SK-N-DZ (cell line): ENCODE results near the gene LDLRAD4.
"Not testable (repeated sequence)": the region's sequence is repeated elsewhere in the genome, so short reads cannot be mapped to it uniquely, and the experiment has no call there.

Experiments used
- DNase-seq: peaks from one replicate; pipeline ENCODE4 v3.0.0-alpha.2; 2015; ENCODE audit warnings: low spot score

Gene LDLRAD4

DNA sequence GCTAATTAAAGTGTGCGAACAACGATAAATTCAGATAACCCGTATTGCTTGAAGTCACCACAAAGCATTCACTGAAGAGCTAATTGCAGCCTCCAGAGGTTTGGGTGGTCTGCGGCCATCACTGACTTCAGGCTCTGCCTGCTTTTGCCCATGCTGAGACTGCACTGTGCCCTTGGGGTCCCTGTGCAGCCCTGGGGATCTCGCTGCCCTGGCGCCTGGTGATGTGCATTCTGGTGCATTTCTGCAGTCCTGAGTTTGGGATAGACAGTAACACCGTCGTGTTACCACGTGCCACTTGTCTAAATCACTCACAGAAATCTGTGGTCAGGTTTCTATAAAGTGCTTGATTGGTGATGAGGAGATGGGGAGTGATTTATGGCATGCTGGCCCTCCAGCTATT, 27.6 kb downstream of the LDLRAD4 start:
- no peak for DNase-seq

- DNase-seq: no peak
Measured at GRCh38 chr18:13246591-13246990, 28.0 kb downstream of the LDLRAD4 start.

GRCh38 chr18:13247506-13247905, 28.9 kb downstream of the LDLRAD4 start:
- DNase-seq: no peak

GRCh38 chr18:13252686-13253410, 34.3 kb downstream of the LDLRAD4 start:
- no peak for DNase-seq

- no peak for DNase-seq
Measured at GRCh38 chr18:13253786-13254688, 35.5 kb downstream of the LDLRAD4 start.

GRCh38 chr18:13254971-13255927, 36.7 kb downstream of the LDLRAD4 start:
- no peak for DNase-seq

DNA sequence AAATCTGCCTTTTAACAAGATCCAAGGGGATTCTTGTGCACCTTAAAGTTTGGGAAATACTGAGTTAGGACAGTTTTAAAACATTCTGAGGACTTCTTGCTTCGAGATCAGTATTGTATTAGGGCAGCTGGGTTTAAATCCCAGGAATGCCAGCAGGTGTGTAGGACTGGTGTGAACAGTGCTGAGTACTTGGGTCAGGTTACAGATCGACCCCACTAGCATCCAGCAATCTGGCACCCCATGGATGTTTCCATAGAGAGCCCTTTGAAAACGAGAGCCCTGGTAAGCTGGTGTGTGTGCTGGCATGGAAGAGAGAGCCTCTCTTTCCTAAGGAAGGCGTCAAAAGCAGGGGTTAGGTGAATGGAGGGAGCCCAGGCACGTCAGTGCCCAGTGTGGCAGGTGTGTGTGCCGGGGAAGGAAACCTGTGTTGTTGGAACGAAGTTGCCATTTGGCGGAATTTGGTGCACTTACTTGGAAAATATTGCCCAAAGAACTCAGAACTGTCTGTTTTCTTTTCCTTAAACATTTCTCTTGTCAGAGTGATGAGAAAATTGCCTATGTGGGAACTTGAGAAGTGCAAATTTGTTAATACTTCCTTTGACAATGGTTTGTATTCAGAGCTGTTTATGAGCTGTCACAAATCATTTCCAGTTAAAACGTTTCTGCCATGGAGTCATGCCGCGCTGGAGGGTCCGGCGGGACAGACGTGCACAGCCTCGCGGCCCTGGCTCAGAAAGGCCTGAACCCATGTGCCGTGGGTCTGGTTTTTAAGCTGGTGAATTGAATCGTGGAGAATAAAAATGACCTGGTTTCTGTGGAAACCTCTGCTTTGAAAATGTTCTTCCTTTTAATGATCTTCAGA, 38.1 kb downstream of the LDLRAD4 start:
- no peak for DNase-seq

DNA sequence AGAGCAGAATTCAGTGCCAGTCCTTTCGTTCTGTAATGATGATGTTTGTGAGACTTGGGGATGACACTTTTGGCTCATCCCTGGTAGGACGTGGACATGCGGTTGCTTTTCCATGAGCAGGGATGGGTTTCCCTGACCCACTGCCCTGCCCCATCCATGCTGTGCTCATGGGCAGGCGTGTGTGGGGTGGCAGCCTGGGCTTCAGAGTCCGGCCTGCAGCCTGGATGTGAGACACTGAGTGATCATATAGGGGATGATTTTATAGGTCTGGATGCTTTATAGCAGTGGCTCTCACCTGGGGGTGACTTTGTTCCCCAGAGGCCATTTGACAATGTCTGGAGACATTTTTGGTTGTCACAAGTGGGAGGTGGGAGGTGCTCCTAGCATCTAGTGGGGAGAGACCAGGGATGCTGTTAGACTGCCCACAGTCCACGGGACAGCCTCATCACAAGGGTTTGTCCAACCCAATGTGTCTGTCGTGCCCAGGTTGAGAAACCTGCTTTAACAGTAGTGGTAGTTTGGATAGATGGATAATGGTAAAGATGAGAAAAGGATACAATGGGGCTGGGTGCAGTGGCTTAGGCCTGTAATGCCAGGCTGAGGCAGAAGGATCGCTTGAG, 38.9 kb downstream of the LDLRAD4 start:
- DNase-seq: no peak

- DNase-seq: no peak
Measured at GRCh38 chr18:13258921-13259320, 40.4 kb downstream of the LDLRAD4 start.

- DNase-seq: no peak
Measured at GRCh38 chr18:13259701-13260100, 41.1 kb downstream of the LDLRAD4 start.

GRCh38 chr18:13260197-13260934, 41.8 kb downstream of the LDLRAD4 start:
- no peak for DNase-seq

GRCh38 chr18:13260935-13261640, 42.5 kb downstream of the LDLRAD4 start:
- no peak for DNase-seq

DNA sequence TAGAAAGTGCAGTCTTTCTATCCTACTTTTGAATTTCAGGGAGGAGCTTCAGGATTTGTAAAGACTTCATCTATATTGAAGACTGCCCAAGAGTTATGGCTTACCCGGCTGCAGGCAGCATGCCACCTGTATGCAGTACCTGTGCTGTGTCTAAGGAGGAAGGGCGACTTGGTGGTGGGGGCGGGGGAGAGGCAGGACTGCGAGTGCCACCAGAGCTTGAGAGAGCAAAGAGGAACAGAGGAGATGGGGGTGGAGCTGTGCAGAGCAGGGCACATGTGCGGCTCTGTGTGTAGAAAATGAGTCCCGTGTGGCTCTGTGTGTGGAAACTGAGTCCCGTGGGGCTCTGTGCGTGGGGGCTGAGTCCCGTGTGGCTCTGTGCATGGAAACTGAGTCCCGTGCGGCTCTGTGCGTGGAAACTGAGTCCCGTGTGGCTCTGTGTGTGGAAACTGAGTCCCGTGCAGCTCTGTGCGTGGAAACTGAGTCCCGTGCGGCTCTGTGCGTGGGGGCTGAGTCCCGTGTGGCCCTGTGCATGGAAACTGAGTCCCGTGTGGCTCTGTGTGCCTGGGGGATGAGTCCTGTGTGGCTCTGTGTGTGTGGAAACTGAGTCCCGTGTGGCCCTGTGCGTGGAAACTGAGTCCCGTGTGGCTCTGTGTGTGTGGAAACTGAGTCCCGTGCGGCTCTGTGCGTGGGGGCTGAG, 43.2 kb downstream of the LDLRAD4 start:
- no peak for DNase-seq

DNA sequence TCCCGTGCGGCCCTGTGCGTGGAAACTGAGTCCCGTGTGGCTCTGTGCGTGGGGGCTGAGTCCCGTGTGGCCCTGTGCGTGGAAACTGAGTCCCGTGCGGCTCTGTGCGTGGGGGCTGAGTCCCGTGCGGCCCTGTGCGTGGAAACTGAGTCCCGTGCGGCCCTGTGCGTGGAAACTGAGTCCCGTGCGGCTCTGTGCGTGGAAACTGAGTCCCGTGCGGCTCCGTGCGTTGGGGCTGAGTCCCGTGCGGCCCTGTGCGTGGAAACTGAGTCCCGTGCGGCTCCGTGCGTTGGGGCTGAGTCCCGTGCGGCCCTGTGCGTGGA, 43.8 kb downstream of the LDLRAD4 start:
- not testable (repeated sequence) for DNase-seq

- DNase-seq: no peak
Measured at GRCh38 chr18:13262839-13263691, 44.5 kb downstream of the LDLRAD4 start.

GRCh38 chr18:13264091-13265007, 45.8 kb downstream of the LDLRAD4 start:
- peak; percentile 40 for DNase-seq
